GM19438 (cell line): Measurements from ENCODE around the gene DMPK.
"Not testable (repeated sequence)": the region's sequence is repeated elsewhere in the genome, so short reads cannot be mapped to it uniquely, and the experiment has no call there.

Source experiments
- ATAC-seq: cut with Tn5 transposase; IDR thresholded peaks from one replicate; pipeline ENCODE4 v1.9.1; 2021; ENCODE audit warnings: low read depth; ENCODE audit not compliant: unreplicated experiment

Gene DMPK

GRCh38 chr19:45752639-45753038 is 29.7 kb downstream of the DMPK start:
- ATAC-seq, result no peak

GRCh38 chr19:45751483-45751882 is 30.8 kb downstream of the DMPK start:
- not testable (repeated sequence) for ATAC-seq

GRCh38 chr19:45747513-45747912 is 34.8 kb downstream of the DMPK start:
- no peak for ATAC-seq

- ATAC-seq, result no peak
These were observed 35.4 kb downstream of the DMPK start for GRCh38 chr19:45746866-45747265.

GRCh38 chr19:45745606-45746005 is 36.7 kb downstream of the DMPK start:
- no peak for ATAC-seq

GRCh38 chr19:45742969-45743368 is 39.3 kb downstream of the DMPK start:
- ATAC-seq, result no peak

- no peak for ATAC-seq
These were observed 42.5 kb downstream of the DMPK start for GRCh38 chr19:45739498-45740439.

- no peak for ATAC-seq
These were observed 49.0 kb downstream of the DMPK start, which contains the start of gene MEIOSIN for GRCh38 chr19:45733160-45733810. Gene MEIOSIN (plus strand): TSS chr19:45733439. CDS start chr19:45735377, 1,938 bp downstream.

GRCh38 chr19:45730368-45731288 is 51.7 kb downstream of the DMPK start, which contains the start of gene FBXO46:
Gene FBXO46 (minus strand): TSS chr19:45730896. CDS start chr19:45713495, 17,401 bp downstream.
- peak; percentile 88 for ATAC-seq

GRCh38 chr19:45729800-45730290 is 52.4 kb downstream of the DMPK start:
- ATAC-seq, result no peak

GRCh38 chr19:45728683-45729082 is 53.6 kb downstream of the DMPK start:
- not testable (repeated sequence) for ATAC-seq

GRCh38 chr19:45720065-45720464 is 62.2 kb downstream of the DMPK start:
- ATAC-seq, result not testable (repeated sequence)
